Activated CD8-positive, alpha-beta memory T cell treated with anti-CD3 and anti-CD28 coated beads, Interleukin-2, amount 50 U/mL, for 4 hours (primary cell): ENCODE measurements around the gene KRT32.
"Not testable (repeated sequence)": the region's sequence is repeated elsewhere in the genome, so short reads cannot be mapped to it uniquely, and the experiment has no call there.

Source experiments
- DNase-seq: peaks from one replicate; pipeline ENCODE4 v3.0.0-alpha.2; 2020

Gene KRT32

GRCh38 chr17:41462705-41463104, 4.5 kb downstream of the KRT32 start:
- DNase-seq: no peak

- no peak for DNase-seq
Observed at GRCh38 chr17:41457676-41458075, 9.5 kb downstream of the KRT32 start.

DNA sequence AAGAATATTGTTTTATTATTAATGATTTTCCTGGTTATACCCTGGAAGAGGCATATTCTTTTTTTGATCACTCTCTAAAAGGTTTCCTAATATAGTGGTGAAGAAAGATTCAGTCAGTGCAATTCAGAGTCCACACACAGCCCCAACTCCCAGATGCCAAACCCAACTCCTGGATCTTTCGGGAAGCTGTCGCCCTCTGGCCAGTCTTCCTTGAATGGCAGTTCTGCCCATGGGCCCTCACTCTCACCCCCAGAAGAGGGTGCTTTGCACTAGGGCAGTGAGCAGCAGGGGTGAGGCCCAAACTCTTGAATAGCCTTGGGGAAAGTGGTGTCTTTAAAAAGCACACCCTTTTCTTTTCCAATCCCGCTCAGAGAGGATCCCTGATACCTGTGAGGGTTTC, 11.0 kb downstream of the KRT32 start:
- no peak for DNase-seq

DNA sequence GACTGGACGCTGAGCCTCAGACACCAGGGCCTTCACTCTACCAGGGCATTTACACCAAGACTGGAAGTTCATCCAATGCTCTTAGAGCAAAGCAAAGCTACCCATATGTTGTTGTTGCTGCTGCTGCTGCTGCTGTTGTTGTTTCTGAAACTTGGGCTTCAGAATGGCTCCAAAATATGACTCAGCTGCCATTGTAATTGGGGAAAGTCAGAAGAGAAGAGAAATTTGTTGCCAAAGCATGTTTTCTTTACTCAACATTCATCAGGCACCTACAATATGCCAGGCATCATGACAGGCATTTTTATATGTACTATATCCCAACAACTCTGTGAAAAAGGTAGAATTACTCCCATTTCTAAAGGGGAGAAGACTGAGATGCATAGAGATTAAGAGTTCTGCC, 11.9 kb downstream of the KRT32 start:
- no peak for DNase-seq

GRCh38 chr17:41453066-41453465, 14.1 kb downstream of the KRT32 start:
- DNase-seq: no peak

DNA sequence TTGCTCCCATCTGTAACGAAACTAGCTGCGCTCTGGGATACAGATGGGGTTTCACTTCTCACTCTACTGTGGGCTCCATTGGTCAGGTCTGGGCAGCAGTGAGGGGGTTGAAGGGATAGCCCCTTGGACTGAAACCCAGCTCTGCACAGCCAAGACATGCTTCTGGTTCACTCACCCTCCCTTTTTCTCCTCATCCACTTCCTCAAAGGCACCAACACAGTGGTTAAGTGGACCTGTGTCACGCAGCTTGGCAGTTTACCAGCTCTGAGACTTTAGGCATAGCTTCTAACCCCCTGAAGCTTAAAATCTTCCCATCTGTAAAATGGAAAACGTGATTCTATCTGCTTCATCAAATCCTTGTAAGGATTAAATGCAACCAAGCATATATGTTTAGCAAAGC, 14.9 kb downstream of the KRT32 start:
- no peak for DNase-seq

DNA sequence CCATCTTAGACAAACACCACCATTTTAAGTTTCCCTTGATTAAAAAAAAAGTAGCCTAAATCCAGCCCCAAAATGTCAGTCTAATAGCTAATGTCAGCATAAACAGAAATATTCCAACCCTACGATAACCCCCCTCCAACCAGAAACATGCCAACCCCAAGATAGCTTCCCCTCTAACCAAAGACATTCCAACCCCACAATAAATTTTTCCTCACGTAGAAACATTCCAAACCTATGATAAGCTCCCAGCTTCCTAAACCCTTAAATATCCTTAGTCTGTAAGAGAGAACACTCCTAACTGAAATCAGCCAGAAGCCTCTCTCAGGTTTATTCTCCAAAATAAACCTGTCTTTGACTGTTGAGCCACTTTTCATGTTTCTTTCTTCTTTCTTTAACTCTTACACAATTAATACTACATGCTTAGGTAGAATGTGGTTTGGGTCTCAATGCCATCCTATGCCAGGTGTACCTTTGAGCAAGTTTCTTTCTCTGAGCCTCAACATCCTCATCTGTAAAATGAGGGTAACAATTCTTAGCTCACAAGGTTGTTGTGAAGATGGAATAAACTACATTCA, 15.9 kb downstream of the KRT32 start:
- no peak for DNase-seq

- DNase-seq: no peak
Observed at GRCh38 chr17:41449008-41449407, 18.2 kb downstream of the KRT32 start.

- DNase-seq: no peak
Observed at GRCh38 chr17:41448506-41448905, 18.7 kb downstream of the KRT32 start.

DNA sequence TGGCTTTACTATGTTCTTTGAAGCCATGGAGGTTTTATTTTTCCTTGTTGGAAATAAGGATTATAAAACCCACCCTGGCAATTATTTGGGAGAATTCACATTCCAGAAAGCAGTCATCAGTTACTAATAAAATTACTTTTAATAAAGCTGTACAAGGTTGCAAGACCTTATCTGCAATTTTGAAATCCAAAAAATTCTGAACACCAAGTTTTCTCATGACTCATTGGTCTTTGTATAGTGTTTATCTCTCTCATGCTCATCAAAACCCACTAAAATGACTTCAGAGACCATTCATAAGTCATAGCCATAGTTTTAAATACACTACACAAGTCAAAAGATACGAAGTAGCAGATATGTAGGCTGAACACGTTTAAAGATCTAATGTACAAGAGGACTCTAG, 20.4 kb downstream of the KRT32 start:
- DNase-seq: no peak

GRCh38 chr17:41444640-41445039, 22.5 kb downstream of the KRT32 start:
- DNase-seq: no peak

GRCh38 chr17:41444186-41444585, 23.0 kb downstream of the KRT32 start:
- no peak for DNase-seq

DNA sequence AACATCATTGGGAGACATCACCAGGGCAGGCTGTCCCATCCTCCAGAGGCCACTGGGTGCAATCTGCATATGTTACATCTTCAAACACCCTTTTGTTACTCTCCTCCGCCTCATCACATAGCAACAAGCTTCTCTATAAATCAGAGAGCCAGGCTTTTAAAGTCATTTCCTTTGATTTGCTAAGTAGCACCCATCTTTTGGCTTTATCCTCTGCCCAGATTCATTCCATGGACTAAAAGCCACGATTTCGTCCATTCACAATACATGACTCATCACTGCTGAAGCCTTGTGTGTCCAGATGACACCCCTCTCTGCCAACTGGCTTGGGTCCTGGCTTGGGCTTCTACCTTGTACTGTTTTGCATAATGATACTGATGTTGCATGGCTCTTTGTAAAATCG, 24.4 kb downstream of the KRT32 start:
- DNase-seq: no peak

DNA sequence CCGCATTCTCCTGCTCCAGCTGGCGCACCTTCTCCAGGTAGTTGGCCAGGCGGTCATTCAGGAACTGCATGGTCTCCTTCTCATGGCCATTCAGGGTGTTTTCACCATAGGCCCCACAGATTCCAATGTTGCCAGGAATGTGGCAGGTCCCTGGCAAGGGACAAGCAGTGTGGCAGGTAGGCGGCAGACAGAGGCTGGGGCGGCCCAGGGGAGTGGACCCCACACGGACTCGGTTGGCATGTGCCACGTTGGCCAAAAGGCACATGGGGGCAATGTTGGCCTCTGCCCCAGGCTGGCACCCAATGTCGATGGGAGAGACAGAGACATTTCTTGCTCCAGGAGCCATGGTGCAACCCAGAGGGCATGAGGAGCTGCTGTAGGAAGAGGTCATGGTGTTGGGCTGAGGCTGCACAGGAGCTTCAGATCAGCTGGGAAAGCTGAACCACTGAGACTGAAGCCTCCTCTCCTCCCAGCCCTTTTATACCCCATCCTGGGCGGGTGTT, 26.6 kb downstream of the KRT32 start, which contains the start of gene KRT38:
Gene KRT38 (minus strand): TSS at position 453 of the 503 bp plus-strand sequence. CDS start 62 bp downstream, at position 391.
- no peak for DNase-seq

- DNase-seq: no peak
Observed at GRCh38 chr17:41439375-41439774, 27.8 kb downstream of the KRT32 start.

DNA sequence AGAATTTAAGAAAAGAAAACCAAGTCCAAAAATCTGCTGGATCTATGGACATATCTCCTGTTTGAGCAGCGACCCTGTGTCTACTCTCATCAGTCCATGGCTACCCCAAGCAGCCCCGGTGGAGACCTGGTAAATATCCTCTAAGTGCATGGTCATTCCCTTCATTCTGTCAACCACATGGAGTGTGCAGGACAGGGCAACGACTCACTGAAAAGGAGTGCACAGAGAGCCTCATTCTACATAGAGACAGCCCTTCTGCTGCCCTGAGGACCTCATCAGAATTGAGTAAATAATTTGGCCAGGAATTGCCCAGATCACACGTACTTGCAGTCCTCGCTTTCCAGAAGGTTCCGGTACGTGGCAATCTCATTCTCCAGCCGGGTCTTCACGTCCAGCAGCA, 29.4 kb downstream of the KRT32 start:
- no peak for DNase-seq

DNA sequence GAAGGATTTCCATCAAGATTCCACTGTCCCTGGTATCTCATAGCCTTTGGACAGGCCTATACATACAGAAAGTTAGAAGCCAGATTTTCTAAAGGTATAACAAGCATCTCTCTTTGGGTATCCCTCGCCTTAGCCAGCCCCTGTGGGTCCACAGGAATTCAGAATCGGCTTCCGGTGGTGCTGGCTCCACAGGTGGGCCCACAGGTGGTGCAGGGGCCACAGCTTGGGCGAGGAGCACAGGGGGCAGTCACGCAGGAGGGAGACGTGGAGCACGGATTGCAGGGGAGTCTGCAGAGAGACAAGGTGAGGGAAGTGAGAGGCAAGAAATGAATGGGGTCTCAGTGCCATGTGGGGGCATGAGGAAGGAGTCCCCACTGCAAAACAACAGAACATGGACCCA, 29.9 kb downstream of the KRT32 start:
- DNase-seq: no peak

- no peak for DNase-seq
Observed at GRCh38 chr17:41434415-41434814, 32.8 kb downstream of the KRT32 start.

GRCh38 chr17:41434005-41434404, 33.2 kb downstream of the KRT32 start:
- DNase-seq: no peak

- DNase-seq: no peak
Observed at GRCh38 chr17:41433586-41433985, 33.6 kb downstream of the KRT32 start.

GRCh38 chr17:41430376-41430775, 36.8 kb downstream of the KRT32 start:
- DNase-seq: not testable (repeated sequence)

GRCh38 chr17:41429667-41430066, 37.5 kb downstream of the KRT32 start:
- DNase-seq: no peak

DNA sequence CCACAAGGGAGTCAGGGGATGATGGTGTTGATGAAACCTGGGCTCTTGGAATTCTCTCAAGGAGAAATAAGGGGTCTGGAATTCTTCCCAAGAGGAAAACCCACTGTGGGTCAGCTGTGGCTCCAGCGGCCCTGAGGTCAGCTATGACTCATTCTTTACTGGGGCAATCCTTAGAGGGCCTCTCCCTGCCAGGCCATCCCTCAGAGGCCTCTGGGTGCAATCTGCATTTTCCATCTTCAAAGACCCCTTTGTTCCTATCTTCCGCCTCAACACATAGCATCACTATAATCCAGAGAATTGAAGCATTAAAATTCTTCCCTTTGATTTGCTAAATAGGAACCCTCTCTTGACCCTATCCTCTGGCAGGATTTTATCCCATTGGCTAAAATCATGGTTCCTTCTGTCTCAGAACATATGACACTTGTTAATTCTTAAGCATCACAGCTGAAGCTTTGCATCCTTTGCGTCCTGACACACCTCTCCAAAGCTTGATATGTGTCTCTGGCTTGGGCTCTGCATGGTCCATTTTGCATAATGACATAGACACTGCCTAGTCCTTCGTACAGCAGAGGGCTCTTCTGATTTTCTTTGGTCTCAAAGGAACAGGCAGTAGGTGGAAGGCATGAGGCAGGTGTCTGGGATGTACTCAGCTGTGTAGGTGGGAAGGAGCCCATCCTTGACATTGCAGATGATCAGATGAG, 38.4 kb downstream of the KRT32 start:
- DNase-seq: no peak

DNA sequence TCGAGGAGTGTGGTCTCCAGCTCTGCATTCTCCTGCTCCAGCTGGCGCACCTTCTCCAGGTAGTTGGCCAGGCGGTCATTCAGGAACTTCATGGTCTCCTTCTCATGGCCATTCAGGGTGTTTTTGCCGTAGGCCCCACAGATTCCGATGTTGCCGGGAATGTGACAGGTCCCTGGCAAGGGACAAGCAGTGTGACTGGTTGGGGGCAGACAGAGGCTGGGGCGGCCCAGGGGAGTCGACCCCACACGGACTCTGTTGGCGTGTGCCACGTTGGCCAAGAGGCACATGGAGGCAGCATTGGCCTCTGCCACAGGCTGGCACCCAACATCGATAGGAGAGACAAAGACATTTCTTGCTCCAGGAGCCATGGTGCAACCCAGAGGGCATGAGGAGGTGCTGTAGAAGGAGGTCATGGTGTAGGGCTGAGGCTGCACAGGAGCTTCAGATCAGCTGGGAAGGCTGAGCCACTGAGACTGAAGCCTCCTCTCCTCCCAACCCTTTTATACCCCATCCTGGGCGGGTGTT, 43.0 kb downstream of the KRT32 start, which contains the start of gene KRT37:
Gene KRT37 (minus strand): TSS at position 475 of the 525 bp plus-strand sequence. CDS start 62 bp downstream, at position 413.
- no peak for DNase-seq
